GM12878 (cell line): ENCODE results near the gene JADE1. TPM values are rescaled to one million over a fixed set of nuclear protein-coding genes. Genes with fewer than 3 reads are reported as not detected.

Source experiments
- ATAC-seq: fragments of 200-7000 bp; cut with Tn5 transposase; 3 replicates; pipeline ENCODE4 v1.9.1; 2020; ENCODE audit warnings: mild to moderate bottlenecking, moderate library complexity
- BruUV-seq: library from RNA; stranded (reverse); fragments of 400-500 nt; replicated peaks from 2 replicates; lab custom pipeline; 2021; lab: Mats Ljungman, UMichigan
- CTCF ChIA-PET: fragments of 300-600 bp; sonication (Branson Sonifier 250); formaldehyde crosslinking; extraction: SDS; loops from one replicate; lab custom pipeline; 2021; ENCODE audit warnings: inconsistent platforms; lab: Yijun Ruan, JAX
- POLR2A ChIA-PET: fragments of 350-600 bp; formaldehyde crosslinking; extraction: SDS; loops from one replicate; lab custom pipeline; 2021; ENCODE audit warnings: inconsistent platforms; lab: Charles Lee
- RAD21 ChIA-PET: fragments of 300-600 bp; sonication (Branson Sonifier 250); formaldehyde crosslinking; loops from one replicate; lab custom pipeline; 2023; ENCODE audit warnings: antibody characterized with exemption; ENCODE audit not compliant: unreplicated experiment; lab: Charles Lee
- SMC1A ChIA-PET: fragments of 300-600 bp; sonication (Branson Sonifier 250); formaldehyde crosslinking; loops from one replicate; lab custom pipeline; 2023; ENCODE audit not compliant: unreplicated experiment, uncharacterized antibody; lab: Charles Lee
- DNase-seq: peaks from one replicate; pipeline ENCODE4 v3.0.0-alpha.2; 2011; ENCODE audit warnings: low read depth, low spot score
- FAIRE-seq: peaks from 3 replicates; lab custom pipeline; 2011; peaks lifted over from hg19 to GRCh38; lab: Jason Lieb, UNC
- H2AFZ ChIP-seq: 2 replicates; pipeline ENCODE4 v1.6.0; 2011; ENCODE audit warnings: low read depth, low read length, control low read depth; ENCODE audit not compliant: control insufficient read depth
- H3K27ac ChIP-seq: 2 replicates; pipeline ENCODE4 v1.5.1; 2011; ENCODE audit warnings: control low read depth; ENCODE audit not compliant: control insufficient read depth, insufficient read depth
- H3K27me3 ChIP-seq, 2 experiments: replicated peaks in 1 of 2; 2 replicates each; pipeline versions ENCODE4 v1.6.0 to v1.6.1; 2011; ENCODE audit warnings: low read length in 1 of 2; ENCODE audit not compliant: control insufficient read depth in 2 of 2, insufficient read depth in 2 of 2
- H3K36me3 ChIP-seq, 2 experiments: 2 replicates each; pipeline ENCODE4 v1.5.1; 2011; ENCODE audit warnings: low read length in 1 of 2; ENCODE audit not compliant: control insufficient read depth in 2 of 2, insufficient read depth in 2 of 2
- H3K4me1 ChIP-seq: 2 replicates; pipeline ENCODE4 v1.6.1; 2011; ENCODE audit warnings: mild to moderate bottlenecking, low read length, moderate library complexity, mixed read lengths; ENCODE audit not compliant: control insufficient read depth, insufficient read depth
- H3K4me2 ChIP-seq: 2 replicates; pipeline ENCODE4 v1.6.0; 2011; ENCODE audit warnings: control low read depth; ENCODE audit not compliant: control insufficient read depth, insufficient read depth
- H3K4me3 ChIP-seq: fragments of 200-600 bp; sonication (generic); 2 replicates; pipeline ENCODE4 v1.5.1; 2016
- H3K79me2 ChIP-seq: 2 replicates; pipeline ENCODE4 v1.6.0; 2011; ENCODE audit warnings: low read length; ENCODE audit not compliant: control insufficient read depth, insufficient read depth
- H3K9ac ChIP-seq: 2 replicates; pipeline ENCODE4 v1.8.0; 2011; ENCODE audit warnings: low read length, control low read depth, mixed read lengths; ENCODE audit not compliant: control insufficient read depth, insufficient read depth
- H3K9me3 ChIP-seq: replicated peaks from 3 replicates; pipeline ENCODE4 v1.5.1; 2011; ENCODE audit warnings: mild to moderate bottlenecking, low read length; ENCODE audit not compliant: control insufficient read depth, insufficient read depth
- H4K20me1 ChIP-seq: 2 replicates; pipeline ENCODE4 v1.6.0; 2011; ENCODE audit not compliant: control insufficient read depth, insufficient read depth
- CBFB ChIP-seq: IDR thresholded peaks from 2 replicates; pipeline ENCODE4 v1.6.1; 2016; ENCODE audit warnings: antibody characterized with exemption, low read depth
- CREB1 ChIP-seq: IDR thresholded peaks from 2 replicates; pipeline ENCODE4 v1.6.1; 2012; ENCODE audit warnings: low read depth, mild to moderate bottlenecking, inconsistent platforms
- CREM ChIP-seq: IDR thresholded peaks from 2 replicates; pipeline ENCODE4 v1.6.1; 2014; ENCODE audit warnings: antibody characterized with exemption, low read depth
- GABPA ChIP-seq: IDR thresholded peaks from 2 replicates; pipeline ENCODE4 v1.6.1; 2014; ENCODE audit warnings: antibody characterized with exemption, low read depth, mild to moderate bottlenecking, inconsistent platforms
- PAX5 ChIP-seq: IDR thresholded peaks from 2 replicates; pipeline ENCODE4 v1.6.1; 2011; ENCODE audit warnings: low read depth, low read length, borderline replicate concordance
- RUNX3 ChIP-seq: IDR thresholded peaks from 2 replicates; pipeline ENCODE4 v1.6.1; 2012; ENCODE audit warnings: low read length, inconsistent platforms
- SKIL ChIP-seq: fragments of 450-650 bp; IDR thresholded peaks from 2 replicates; pipeline ENCODE4 v1.6.1; 2017; ENCODE audit warnings: mild to moderate bottlenecking, low read depth, inconsistent platforms; ENCODE audit not compliant: poor library complexity, severe bottlenecking
- TCF12 ChIP-seq: IDR thresholded peaks from 2 replicates; pipeline ENCODE4 v1.6.1; 2011; ENCODE audit warnings: low read depth, mild to moderate bottlenecking, low read length
- ZNF384 ChIP-seq: IDR thresholded peaks from 2 replicates; pipeline ENCODE4 v1.6.1; 2012; ENCODE audit warnings: low read depth, mild to moderate bottlenecking, low read length, improper control_type of control experiment, borderline replicate concordance
- WGBS: methylation state at CpG from one replicate; pipeline ENCODE4 v1.1.6; 2016; ENCODE audit warnings: low lambda C conversion rate; ENCODE audit not compliant: insufficient replicate concordance, insufficient coverage; ENCODE audit errors: missing lambda C conversion rate; 5-methylcytosine and 5-hydroxymethylcytosine counted together
- in situ Hi-C: fragments of 300-500 bp; cut with MboI; formaldehyde crosslinking; loops from 9 replicates; pipeline ENCODE4 v1.14.3; 2018; ENCODE audit warnings: mixed read lengths
- intact Hi-C: fragments of 100-400 bp; cut with micrococcal nuclease; formaldehyde crosslinking; loops from one replicate; pipeline ENCODE4 v1.14.2; 2022; ENCODE audit not compliant: unreplicated experiment
- polyA plus RNA-seq, 11 experiments: library from polyadenylated mRNA; depleted of rRNA in 4 of 11; unstranded in 6 of 11; stranded (reverse) in 5 of 11; fragments of >200 nt; fragmentation: Nextera tagmentation in 4 of 11; fragmentation: Illumina TruSeq in 1 of 11; extraction: Ambion mirVana in 4 of 11; extraction: Trizol in 1 of 11; gene quantifications; 1 replicate in 1 of 11; 2 replicates in 10 of 11; pipeline versions ENCODE4 v1.2.1 to v1.2.3, GENCODE V29; 2011 to 2016; ENCODE audit warnings: inconsistent platforms in 2 of 11, missing spikeins in 2 of 11, low read depth in 1 of 11
- total RNA-seq, 4 experiments: library from RNA; depleted of rRNA in 3 of 4; stranded (reverse); fragments of >200 nt in 3 of 4; fragmentation: Illumina TruSeq in 1 of 4; extraction: Trizol in 1 of 4; gene quantifications; 2 replicates each; pipeline versions ENCODE4 v1.2.1 to v1.2.3, GENCODE V29; 2013 to 2021
- TF ChIP-seq, protein P1 (sequence below): fragments of 450-650 bp; IDR thresholded peaks from 2 replicates; pipeline ENCODE4 v1.6.1; 2016; ENCODE audit warnings: mild to moderate bottlenecking, moderate library complexity, borderline replicate concordance
- TF ChIP-seq, protein P2 (sequence below): IDR thresholded peaks from 2 replicates; pipeline ENCODE4 v1.6.1; 2012; ENCODE audit warnings: low read length, inconsistent platforms

JADE1 gene
- total and polyA plus RNA-seq, 10 of the 15 experiments (the other 5 are each of a cell fraction or from before 2014, with no cell fraction given) = 5.9 to 27.2 (median 15.8) TPM

DNA sequence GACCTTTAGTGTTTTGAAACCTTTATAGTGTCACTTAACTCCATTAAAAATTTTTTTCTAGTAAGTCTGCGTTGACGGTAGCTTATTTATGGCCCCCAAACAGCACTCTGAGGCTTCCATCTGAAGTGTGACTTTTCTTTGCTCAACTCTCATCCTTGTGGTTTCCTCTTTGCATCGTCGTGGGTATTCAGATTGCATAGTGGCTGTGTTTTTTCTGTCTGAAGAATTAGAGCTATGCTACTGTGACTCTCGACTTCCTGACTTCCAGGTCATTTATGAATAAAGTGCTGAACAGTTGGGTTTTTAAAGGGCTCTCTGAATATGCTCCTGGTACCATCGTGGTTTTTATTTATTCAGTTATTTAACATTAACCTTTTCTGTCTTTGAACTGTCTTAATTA, 44.9 kb downstream of the JADE1 start:
- no peak overlapping the region for H3K4me2 ChIP-seq
- RAD21 ChIA-PET = interaction anchor here (0.6 to 1.5 kb wide), 3 partner anchors 8 to 22 kb away, joined by 3 to 4 read pairs (median 3); no protein-coding TSS in a partner anchor
- TF ChIP-seq, protein P1, sequence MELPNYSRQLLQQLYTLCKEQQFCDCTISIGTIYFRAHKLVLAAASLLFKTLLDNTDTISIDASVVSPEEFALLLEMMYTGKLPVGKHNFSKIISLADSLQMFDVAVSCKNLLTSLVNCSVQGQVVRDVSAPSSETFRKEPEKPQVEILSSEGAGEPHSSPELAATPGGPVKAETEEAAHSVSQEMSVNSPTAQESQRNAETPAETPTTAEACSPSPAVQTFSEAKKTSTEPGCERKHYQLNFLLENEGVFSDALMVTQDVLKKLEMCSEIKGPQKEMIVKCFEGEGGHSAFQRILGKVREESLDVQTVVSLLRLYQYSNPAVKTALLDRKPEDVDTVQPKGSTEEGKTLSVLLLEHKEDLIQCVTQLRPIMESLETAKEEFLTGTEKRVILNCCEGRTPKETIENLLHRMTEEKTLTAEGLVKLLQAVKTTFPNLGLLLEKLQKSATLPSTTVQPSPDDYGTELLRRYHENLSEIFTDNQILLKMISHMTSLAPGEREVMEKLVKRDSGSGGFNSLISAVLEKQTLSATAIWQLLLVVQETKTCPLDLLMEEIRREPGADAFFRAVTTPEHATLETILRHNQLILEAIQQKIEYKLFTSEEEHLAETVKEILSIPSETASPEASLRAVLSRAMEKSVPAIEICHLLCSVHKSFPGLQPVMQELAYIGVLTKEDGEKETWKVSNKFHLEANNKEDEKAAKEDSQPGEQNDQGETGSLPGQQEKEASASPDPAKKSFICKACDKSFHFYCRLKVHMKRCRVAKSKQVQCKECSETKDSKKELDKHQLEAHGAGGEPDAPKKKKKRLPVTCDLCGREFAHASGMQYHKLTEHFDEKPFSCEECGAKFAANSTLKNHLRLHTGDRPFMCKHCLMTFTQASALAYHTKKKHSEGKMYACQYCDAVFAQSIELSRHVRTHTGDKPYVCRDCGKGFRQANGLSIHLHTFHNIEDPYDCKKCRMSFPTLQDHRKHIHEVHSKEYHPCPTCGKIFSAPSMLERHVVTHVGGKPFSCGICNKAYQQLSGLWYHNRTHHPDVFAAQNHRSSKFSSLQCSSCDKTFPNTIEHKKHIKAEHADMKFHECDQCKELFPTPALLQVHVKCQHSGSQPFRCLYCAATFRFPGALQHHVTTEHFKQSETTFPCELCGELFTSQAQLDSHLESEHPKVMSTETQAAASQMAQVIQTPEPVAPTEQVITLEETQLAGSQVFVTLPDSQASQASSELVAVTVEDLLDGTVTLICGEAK = peak; percentile 80
- no peak for TF ChIP-seq GABPA
- no peak for TF ChIP-seq TCF12
- TF ChIP-seq, protein P2, sequence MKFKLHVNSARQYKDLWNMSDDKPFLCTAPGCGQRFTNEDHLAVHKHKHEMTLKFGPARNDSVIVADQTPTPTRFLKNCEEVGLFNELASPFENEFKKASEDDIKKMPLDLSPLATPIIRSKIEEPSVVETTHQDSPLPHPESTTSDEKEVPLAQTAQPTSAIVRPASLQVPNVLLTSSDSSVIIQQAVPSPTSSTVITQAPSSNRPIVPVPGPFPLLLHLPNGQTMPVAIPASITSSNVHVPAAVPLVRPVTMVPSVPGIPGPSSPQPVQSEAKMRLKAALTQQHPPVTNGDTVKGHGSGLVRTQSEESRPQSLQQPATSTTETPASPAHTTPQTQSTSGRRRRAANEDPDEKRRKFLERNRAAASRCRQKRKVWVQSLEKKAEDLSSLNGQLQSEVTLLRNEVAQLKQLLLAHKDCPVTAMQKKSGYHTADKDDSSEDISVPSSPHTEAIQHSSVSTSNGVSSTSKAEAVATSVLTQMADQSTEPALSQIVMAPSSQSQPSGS = peak; percentile 20; the same call in 1 of the 2 replicates
- peak; percentile 92 for TF ChIP-seq RUNX3
- 0 out of 2 replicates have a peak, but pooled peaks have one; percentile 35 for TF ChIP-seq CBFB
- TF ChIP-seq CREB1 = 0 out of 2 replicates have a peak, but pooled peaks have one; percentile 26
- 0 out of 2 replicates have a peak, but pooled peaks have one; percentile 14 for TF ChIP-seq CREM
- TF ChIP-seq SKIL = no peak
- peak; percentile 65; the same call in 1 of the 2 replicates for TF ChIP-seq PAX5
- 0 out of 2 replicates have a peak, but pooled peaks have one; percentile 1 for TF ChIP-seq ZNF384
- BruUV-seq = no TSS peak
- H2AFZ ChIP-seq = no peak overlapping the region
- ATAC-seq (no peak), FAIRE-seq (peak; percentile 62), DNase-seq (no peak)
- WGBS = 5% methylated on average over 6 of the region's 6 CpGs
- intact Hi-C loops (no loop called here), in situ Hi-C loops (no loop called here)
- peaks cover 5% of the 10 kb centered on the region for H3K4me1 ChIP-seq
- H3K79me2 ChIP-seq = no peaks in the 10 kb centered on the region; the same call in 1 of the 2 replicates
- H3K9me3 ChIP-seq = no peaks in the 10 kb centered on the region
- CTCF ChIA-PET = interaction anchor here (1.2 to 2.2 kb wide), 2 partner anchors 13 to 42 kb away, joined by 4 to 5 read pairs; no protein-coding TSS in a partner anchor
- H4K20me1 ChIP-seq = no peaks in the 10 kb centered on the region
- no peak overlapping the region for H3K9ac ChIP-seq
- peaks cover 35 to 48% of the 10 kb centered on the region in 2 experiments for H3K36me3 ChIP-seq
- POLR2A ChIA-PET = interaction anchor here (0.5 to 1.4 kb wide), 5 partner anchors 13 to 794 kb away, joined by 3 to 4 read pairs (median 3); no protein-coding TSS in a partner anchor
- H3K27ac ChIP-seq = no peak overlapping the region
- SMC1A ChIA-PET = interaction anchor here (0.6 to 3.0 kb wide), 8 partner anchors 8 to 40 kb away, joined by 3 to 10 read pairs (median 4); no protein-coding TSS in a partner anchor
- H3K27me3 ChIP-seq = no peaks in the 10 kb centered on the region
- H3K4me3 ChIP-seq = no peak overlapping the region
